ENCODE results near the gene PABPC4L.

PABPC4L gene

GRCh38 chr4:134154097-134154496, 47.5 kb downstream of the PABPC4L start:
- DNase-seq (ENCODE audit: insufficient read length, low spot score): no peak
- FAIRE-seq: no peak
- TF ChIP-seq, protein P1, sequence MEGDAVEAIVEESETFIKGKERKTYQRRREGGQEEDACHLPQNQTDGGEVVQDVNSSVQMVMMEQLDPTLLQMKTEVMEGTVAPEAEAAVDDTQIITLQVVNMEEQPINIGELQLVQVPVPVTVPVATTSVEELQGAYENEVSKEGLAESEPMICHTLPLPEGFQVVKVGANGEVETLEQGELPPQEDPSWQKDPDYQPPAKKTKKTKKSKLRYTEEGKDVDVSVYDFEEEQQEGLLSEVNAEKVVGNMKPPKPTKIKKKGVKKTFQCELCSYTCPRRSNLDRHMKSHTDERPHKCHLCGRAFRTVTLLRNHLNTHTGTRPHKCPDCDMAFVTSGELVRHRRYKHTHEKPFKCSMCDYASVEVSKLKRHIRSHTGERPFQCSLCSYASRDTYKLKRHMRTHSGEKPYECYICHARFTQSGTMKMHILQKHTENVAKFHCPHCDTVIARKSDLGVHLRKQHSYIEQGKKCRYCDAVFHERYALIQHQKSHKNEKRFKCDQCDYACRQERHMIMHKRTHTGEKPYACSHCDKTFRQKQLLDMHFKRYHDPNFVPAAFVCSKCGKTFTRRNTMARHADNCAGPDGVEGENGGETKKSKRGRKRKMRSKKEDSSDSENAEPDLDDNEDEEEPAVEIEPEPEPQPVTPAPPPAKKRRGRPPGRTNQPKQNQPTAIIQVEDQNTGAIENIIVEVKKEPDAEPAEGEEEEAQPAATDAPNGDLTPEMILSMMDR (IDR thresholded peaks at IDR 0.05; ENCODE audit: insufficient read depth, missing control alignments): no peak

GRCh38 chr4:134147941-134148340, 53.6 kb downstream of the PABPC4L start:
- TF ChIP-seq, protein P1 (IDR thresholded peaks at IDR 0.05; ENCODE audit: insufficient read depth, missing control alignments): no peak
- DNase-seq (ENCODE audit: insufficient read length, low spot score): no peak
- FAIRE-seq: no peak

All from D721Med (cell line).